ENCODE data around the gene TPRN.

DNA sequence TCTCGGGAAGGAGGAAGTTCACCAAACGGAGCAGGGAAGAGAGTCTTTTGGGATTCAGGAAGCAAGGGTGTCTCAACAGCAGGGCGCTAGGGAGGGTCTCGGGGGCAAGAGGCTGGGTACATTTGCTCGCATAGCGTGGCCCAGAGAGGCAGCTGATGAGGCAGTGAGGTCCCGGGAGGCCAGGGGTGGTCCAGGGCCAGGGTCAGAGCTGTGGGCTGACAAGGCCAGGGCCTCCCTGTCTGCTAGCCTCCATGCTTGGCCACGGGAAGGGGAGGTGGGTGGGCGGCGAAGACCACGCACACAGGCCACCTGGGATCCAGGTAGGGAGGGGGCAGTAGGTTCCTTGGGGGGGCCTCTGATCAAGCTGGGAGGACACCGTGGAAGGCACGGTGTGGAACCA, 11.0 kb upstream of the TPRN start:
- TF ChIP-seq POLR2A (IDR thresholded peaks at IDR 0.05), result no peak
- TF ChIP-seq, protein P1, sequence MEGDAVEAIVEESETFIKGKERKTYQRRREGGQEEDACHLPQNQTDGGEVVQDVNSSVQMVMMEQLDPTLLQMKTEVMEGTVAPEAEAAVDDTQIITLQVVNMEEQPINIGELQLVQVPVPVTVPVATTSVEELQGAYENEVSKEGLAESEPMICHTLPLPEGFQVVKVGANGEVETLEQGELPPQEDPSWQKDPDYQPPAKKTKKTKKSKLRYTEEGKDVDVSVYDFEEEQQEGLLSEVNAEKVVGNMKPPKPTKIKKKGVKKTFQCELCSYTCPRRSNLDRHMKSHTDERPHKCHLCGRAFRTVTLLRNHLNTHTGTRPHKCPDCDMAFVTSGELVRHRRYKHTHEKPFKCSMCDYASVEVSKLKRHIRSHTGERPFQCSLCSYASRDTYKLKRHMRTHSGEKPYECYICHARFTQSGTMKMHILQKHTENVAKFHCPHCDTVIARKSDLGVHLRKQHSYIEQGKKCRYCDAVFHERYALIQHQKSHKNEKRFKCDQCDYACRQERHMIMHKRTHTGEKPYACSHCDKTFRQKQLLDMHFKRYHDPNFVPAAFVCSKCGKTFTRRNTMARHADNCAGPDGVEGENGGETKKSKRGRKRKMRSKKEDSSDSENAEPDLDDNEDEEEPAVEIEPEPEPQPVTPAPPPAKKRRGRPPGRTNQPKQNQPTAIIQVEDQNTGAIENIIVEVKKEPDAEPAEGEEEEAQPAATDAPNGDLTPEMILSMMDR (IDR thresholded peaks at IDR 0.05), result no peak

All from body of pancreas (tissue), 4 donors.